Natural killer cell treated with Interleukin-12 subunit alpha and Interleukin-12 subunit beta and Interleukin-15 and Interleukin-18, amount 100 ng/mL, for 72 hours (primary cell): ENCODE measurements around the gene SSX2IP. TPM values are rescaled to one million over a fixed set of nuclear protein-coding genes. Genes with fewer than 3 reads are reported as not detected.
A peak's percentile ranks its signal among the peaks of the same experiment; 100 is the strongest.

Experiments
- ATAC-seq, 2 donors: fragments of 150-1000 bp; cut with Tn5 transposase in 1 of 2; sonication (Bioruptor Pico), chemical (Tn5 transposase) in 1 of 2; 2 replicates each; pipeline ENCODE4 v1.10.0; 2021
- DNase-seq: peaks from one replicate; pipeline ENCODE4 v3.0.0; 2022; ENCODE audit warnings: low spot score
- H3K27ac Mint-ChIP-seq, 2 donors: 1 replicate in 1 of 2; 2 replicates in 1 of 2; pipeline ENCODE4 v1.8.0; 2022; ENCODE audit warnings: mixed read lengths in 2 of 2, mild to moderate bottlenecking in 1 of 2, moderate library complexity in 1 of 2
- H3K27me3 Mint-ChIP-seq, 2 donors: 1 replicate in 1 of 2; 2 replicates in 1 of 2; pipeline ENCODE4 v1.8.0; 2022; ENCODE audit warnings: mixed read lengths in 2 of 2
- H3K36me3 Mint-ChIP-seq: one replicate; pipeline ENCODE4 v1.8.0; 2022; ENCODE audit warnings: mixed read lengths
- H3K4me1 Mint-ChIP-seq, 2 donors: 1 replicate in 1 of 2; 2 replicates in 1 of 2; pipeline ENCODE4 v1.8.0; 2022; ENCODE audit warnings: low read depth in 2 of 2, mixed read lengths in 2 of 2, mild to moderate bottlenecking in 1 of 2
- H3K4me3 Mint-ChIP-seq: one replicate; pipeline ENCODE4 v1.8.0; 2022; ENCODE audit warnings: mixed read lengths
- H3K9me3 Mint-ChIP-seq: 2 replicates; pipeline ENCODE4 v1.8.0; 2022; ENCODE audit warnings: mixed read lengths
- total RNA-seq, 2 donors: library from RNA; stranded (reverse); gene quantifications; one replicate each; pipeline ENCODE4 v1.2.3, GENCODE V29; 2022

SSX2IP gene
- total RNA-seq, 2 donors from 2014 or later, result 6.5 to 10.0 TPM

DNA sequence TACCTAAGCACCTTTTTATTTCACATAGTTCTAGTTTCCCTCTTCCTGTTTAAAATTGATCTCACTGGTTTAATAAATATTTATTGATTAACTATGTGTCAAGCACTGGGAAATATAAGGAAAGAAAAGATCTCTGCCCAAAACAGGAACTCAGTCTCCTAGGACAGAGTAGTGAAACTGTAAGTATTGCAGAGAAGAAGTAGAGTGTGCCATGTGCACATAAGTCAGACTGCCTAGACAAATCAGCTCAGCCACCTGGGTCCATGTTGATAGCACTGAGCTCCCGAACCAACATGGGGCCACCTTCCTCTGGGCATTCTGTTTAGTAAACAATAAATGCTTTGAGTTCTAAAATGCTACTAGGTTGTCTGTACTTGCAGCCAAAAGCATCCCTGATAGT, 9.8 kb upstream of the SSX2IP start:
- peaks cover 8 to 9% of the 10 kb centered on the region in 2 donors for H3K27me3 Mint-ChIP-seq
- DNase-seq (no peak), ATAC-seq (no peak)
- no peaks in the 10 kb centered on the region for H3K36me3 Mint-ChIP-seq
- no peaks in the 10 kb centered on the region for H3K4me1 Mint-ChIP-seq
- no peak overlapping the region for H3K27ac Mint-ChIP-seq
- no peak overlapping the region for H3K4me3 Mint-ChIP-seq
- H3K9me3 Mint-ChIP-seq, result no peaks in the 10 kb centered on the region

DNA sequence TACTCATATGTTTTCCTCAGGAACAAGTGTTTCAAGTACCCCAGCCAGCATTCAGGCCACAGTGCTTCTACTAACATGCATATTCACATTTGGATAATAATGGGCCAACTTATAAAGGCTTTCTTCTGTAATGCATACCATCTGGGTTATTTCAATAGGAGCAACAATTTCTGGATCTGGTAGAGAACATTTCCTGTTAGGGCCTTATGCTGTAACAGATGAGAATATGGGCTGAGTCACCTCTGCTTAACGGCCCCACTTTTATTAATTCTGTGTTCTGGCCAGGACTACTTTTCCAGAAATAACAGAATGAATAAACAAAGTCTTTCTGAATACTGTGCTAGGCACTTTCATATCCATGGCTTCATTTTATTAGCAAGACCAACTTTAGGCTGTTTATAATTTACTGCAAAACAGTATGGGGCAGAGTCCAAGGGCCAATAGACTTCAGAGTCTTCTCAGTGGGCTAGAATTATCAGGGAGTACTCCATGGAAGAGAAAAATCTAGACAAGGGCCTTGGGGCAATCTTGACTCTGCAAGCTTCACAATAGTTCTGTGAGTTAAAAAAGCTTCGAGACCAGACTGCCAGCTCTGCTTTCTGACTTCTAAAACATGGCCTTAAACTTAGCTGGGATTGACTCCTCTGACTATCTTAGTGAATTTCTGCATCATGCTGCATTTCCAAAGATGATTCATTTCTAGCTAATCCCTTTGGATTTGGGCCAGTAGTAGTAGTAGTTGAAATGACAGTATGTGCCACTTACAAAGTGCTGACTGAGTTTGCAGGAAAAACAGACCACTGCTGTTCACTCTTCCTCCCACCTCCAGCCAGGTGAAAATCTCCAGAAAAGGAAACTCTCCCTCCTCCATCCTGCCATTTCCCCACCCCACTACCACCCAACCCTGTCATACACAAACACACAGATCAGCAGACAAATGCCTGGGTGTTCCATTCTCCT, 8.2 kb upstream of the SSX2IP start:
- no peak for DNase-seq
- H3K36me3 Mint-ChIP-seq, result no peaks in the 10 kb centered on the region
- H3K27me3 Mint-ChIP-seq, result peaks cover 8 to 9% of the 10 kb centered on the region in 2 donors
- ATAC-seq, result no peak
- no peak overlapping the region for H3K4me3 Mint-ChIP-seq
- no peak overlapping the region for H3K27ac Mint-ChIP-seq
- H3K9me3 Mint-ChIP-seq, result no peaks in the 10 kb centered on the region
- peaks cover 0 to 5% of the 10 kb centered on the region in 2 donors for H3K4me1 Mint-ChIP-seq

DNA sequence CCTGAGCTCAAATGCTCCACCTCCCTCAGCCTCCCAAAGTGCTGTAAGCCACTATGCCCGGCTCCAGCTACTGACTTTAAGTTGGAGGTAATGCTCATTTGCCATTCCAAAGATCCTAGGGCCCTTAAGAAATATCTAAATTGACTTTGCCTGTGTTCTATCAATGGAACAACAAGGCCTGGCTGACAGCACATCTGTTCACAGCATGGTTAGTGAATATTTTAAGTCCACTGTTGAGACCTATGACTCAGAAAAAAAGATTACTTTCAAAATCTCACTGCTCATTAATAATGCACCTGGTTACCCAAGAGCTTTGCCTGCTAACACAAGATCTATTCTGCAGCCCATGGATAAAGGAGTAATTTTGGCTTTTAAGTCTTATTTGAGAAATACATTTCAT, 3.5 kb upstream of the SSX2IP start:
- peaks cover 29% of the 10 kb centered on the region in 2 donors for H3K4me1 Mint-ChIP-seq
- no peak for DNase-seq
- no peak for ATAC-seq
- H3K27ac Mint-ChIP-seq, result peak overlapping the region; percentile 80 to 88
- H3K4me3 Mint-ChIP-seq, result peak overlapping the region; percentile 19
- H3K36me3 Mint-ChIP-seq, result no peaks in the 10 kb centered on the region
- H3K27me3 Mint-ChIP-seq, result no peaks in the 10 kb centered on the region
- H3K9me3 Mint-ChIP-seq, result no peaks in the 10 kb centered on the region

DNA sequence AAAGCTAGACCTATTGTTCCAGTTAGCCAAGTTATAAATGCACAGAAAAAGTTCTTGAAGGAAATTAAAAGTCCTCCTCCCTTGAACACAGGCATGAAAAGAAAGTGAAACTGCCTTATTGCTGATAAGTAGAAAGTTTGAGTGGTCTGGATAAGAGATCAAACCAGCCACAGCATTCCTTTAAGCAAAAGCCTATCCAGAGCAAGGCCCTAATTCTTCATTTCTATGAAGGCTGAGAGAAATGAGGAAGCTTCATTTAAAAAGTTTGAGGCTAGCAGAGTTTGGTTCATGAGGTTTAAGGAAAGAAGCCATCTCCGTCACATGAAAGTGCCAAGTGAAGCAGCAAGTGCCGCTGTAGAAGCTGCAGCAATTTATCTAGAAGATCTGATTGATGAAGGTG, 2.7 kb upstream of the SSX2IP start:
- no peaks in the 10 kb centered on the region for H3K9me3 Mint-ChIP-seq
- DNase-seq, result no peak
- H3K36me3 Mint-ChIP-seq, result no peaks in the 10 kb centered on the region
- H3K4me1 Mint-ChIP-seq, result peaks cover 35 to 37% of the 10 kb centered on the region in 2 donors
- no peaks in the 10 kb centered on the region for H3K27me3 Mint-ChIP-seq
- peak overlapping the region; percentile 80 to 88 for H3K27ac Mint-ChIP-seq
- H3K4me3 Mint-ChIP-seq, result peak overlapping the region; percentile 83
- no peak for ATAC-seq

DNA sequence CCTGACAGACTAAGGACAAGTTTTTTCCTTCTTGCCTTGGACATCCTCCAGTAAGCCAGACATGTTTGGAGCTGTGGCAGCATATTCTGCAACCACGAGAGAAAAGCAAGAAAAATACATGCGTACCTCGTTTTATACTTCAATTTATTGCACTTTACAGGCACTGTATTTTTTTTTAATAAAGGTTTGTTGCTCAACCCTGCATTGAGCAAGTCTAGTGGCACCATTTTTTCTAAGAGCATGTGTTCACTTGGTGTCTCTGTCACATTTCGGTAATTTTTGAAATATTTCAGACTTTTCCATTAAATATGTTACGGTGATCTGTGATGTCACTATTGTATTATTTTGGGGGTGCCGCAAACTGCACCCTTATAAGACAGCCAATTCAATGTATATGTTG, 2.1 kb upstream of the SSX2IP start:
- Mint-ChIP-seq H3K4me1 (peaks cover 39 to 43% of the 10 kb centered on the region in 2 donors), H3K9me3 (no peaks in the 10 kb centered on the region), H3K27me3 (no peaks in the 10 kb centered on the region), H3K4me3 (peak overlapping the region; percentile 83), H3K27ac (peak overlapping the region; percentile 80 to 88), H3K36me3 (no peaks in the 10 kb centered on the region)
- ATAC-seq (no peak), DNase-seq (no peak)

DNA sequence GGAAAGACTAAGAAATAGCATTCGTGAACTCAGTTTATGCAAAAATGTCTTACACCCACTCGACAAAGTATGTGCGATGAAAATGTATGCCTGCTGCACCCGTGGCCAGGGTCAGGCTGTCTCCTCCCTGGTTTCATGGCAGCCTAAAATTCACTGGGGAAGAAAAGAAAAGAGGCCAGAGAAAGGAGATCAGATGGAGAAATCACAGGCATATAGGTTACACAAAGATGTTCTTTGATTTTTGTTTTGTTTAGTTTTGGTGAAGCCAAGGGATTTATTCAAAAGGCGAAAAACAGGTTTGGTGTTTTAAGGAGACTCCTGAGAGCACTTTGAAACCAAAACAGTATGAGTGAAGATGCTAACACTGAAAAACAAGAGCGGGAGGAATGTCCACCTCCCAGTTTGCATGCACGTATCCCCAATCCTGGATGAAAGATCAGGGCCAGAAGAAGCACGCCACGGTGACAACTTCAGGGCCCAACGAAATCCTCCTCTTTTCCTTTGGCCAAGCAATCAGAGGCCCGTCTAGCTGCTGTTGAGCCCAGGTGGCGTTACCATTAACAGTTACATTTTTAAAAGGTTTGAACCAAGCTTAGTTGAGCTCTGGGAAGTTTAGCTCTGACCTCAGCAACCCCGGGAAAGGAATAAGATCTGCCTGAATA, 992 bp upstream of the SSX2IP start:
- DNase-seq, result no peak

DNA sequence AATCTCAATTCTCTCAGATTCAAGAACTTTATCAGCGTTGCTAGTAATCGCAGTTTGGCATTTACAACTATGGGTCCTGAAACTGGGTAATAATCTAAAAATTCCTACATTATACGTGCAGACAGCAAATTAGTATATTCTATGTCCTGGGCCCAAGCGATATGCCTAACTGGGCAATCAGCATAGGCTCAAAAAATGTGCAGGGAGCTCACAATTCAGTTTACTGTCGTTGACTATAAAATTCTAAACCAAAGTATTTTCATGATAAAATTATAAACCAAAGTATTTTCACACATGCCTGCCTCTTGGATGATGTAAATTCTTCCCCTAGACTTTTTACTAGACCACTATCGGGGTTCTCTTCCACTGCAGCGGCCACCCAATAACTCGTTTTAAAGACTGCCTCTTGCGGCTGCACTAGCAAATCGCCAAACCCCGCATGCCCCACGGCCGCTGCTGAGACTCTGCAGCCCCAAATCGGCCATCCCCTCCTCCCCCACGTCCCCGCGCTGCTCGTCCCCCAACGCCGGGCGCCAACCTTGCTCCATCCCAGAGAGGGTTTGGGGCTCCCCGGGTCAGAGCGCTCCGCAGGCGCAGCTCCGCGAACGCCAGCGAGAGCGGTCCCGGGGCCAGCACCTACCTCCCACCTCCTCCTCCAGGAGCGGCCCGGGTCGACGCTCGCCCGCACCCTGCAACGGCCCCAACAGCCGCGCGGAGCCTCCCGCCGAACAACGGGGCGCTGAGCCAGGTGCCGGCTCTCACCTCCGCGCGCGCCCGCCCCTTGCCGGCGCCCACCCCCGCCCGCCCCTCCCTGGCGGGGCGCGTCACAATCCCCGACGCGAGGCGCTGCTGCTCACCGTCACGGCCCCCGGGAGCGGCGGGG, 506 bp downstream of the SSX2IP start:
- ATAC-seq (no peak), DNase-seq (no peak)
- H3K4me1 Mint-ChIP-seq, result peaks cover 47 to 58% of the 10 kb centered on the region in 2 donors

More for the DNA sequence above, 992 bp upstream of the SSX2IP start:
- Mint-ChIP-seq H3K36me3 (no peaks in the 10 kb centered on the region), H3K4me3 (peak overlapping the region; percentile 99), H3K27me3 (no peaks in the 10 kb centered on the region), H3K9me3 (no peaks in the 10 kb centered on the region), H3K27ac (peak overlapping the region; percentile 97 to 98), H3K4me1 (peaks cover 45 to 54% of the 10 kb centered on the region in 2 donors)
- no peak for ATAC-seq

DNA sequence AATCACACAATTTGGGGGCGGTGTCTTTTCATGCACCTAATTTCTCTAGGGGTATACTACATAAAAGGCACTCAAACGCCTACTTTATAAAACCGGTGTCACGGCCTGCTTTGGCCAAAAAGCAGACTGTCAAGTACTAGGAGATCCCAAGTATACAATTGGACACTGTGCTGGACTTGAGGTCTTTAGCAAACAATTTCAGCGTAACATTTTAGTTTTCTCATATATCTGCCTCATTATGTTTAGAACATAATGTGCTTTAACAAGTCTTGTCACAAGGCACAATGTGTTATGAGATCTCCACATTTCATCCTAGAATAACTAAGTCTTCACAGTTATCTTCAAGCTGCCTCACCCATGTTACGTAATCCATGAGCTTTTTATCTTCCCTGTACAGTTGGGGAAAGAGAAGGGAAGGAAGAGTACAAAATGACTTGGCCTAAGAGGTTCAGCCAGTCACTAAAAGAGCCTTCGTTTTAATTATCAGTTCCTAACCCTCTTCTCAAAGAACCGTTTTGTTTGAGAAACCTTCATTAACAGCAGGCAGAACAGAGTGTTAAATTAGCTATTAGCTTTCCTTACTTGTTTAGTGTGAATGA, 1.7 kb downstream of the SSX2IP start:
- H3K4me3 Mint-ChIP-seq, result peak overlapping the region; percentile 99
- H3K9me3 Mint-ChIP-seq, result no peaks in the 10 kb centered on the region
- peaks cover 43 to 58% of the 10 kb centered on the region in 2 donors for H3K4me1 Mint-ChIP-seq

More for the DNA sequence above, 506 bp downstream of the SSX2IP start:
- Mint-ChIP-seq H3K27ac (peak overlapping the region; percentile 9 to 52), H3K36me3 (no peaks in the 10 kb centered on the region), H3K9me3 (no peaks in the 10 kb centered on the region), H3K4me3 (peak overlapping the region; percentile 99), H3K27me3 (no peaks in the 10 kb centered on the region)

DNA sequence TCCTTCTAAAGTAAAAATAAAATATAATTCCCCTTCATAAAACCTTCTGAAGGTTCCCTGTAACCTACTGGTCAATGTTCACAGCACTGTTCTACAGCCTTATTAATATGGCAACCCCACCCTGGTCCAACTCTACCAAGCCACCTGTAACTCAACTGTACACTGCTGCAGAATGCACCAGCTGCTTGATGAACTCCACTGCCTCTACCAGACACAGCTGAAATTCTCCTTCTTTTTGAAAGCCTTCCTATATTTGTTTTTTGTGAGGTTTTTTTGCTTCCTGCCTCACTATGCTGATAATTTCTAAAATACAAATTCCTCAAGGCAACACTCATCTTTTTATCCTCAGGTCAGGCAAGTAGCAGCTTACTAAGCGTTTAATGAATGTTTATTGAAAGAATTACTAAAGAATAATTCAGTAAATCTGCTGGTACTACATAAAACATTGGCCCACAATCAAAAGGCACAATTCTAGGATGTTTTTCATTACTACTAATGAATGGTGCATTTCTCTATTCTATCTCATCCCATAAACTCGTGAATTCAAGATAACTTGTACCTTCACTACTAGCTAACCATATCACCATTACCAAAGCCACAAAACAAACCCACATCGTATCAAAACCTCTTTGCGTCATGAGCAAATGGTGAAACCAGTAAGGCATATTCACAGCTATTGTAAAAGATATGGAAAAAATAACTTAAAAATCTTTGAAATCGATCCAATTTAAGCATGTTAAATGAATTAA, 2.4 kb downstream of the SSX2IP start:
- Mint-ChIP-seq H3K36me3 (no peaks in the 10 kb centered on the region), H3K4me1 (peaks cover 42 to 54% of the 10 kb centered on the region in 2 donors), H3K27ac (no peak overlapping the region), H3K27me3 (no peaks in the 10 kb centered on the region), H3K9me3 (no peaks in the 10 kb centered on the region), H3K4me3 (peak overlapping the region; percentile 99)
- DNase-seq (no peak), ATAC-seq (no peak)

More for the DNA sequence above, 1.7 kb downstream of the SSX2IP start:
- Mint-ChIP-seq H3K27me3 (no peaks in the 10 kb centered on the region), H3K36me3 (no peaks in the 10 kb centered on the region), H3K27ac (peak overlapping the region; percentile 9 to 52)
- DNase-seq (no peak), ATAC-seq (no peak)

DNA sequence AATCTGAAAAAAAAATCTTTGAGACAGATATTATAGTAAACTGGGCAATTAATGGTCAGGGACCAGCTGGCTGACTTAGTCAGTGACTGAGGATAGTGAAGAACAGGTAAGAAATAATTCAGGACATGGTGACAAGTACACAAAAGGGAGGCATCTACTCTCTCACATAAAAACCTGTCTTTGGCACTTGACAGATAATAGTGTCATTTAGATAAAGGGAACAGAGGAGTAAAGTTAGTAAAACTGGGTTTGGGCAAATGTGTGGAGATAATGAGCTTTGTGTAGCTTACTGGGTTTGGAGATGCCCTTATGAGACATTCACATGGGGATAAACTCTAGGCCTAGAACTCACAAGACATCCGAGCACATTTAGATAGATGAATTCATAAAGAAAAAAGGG, 4.0 kb downstream of the SSX2IP start:
- H3K9me3 Mint-ChIP-seq, result no peaks in the 10 kb centered on the region
- peak overlapping the region in 1 of 2 donors; percentile 52 for H3K27ac Mint-ChIP-seq
- H3K36me3 Mint-ChIP-seq, result no peaks in the 10 kb centered on the region
- peak overlapping the region; percentile 45 for H3K4me3 Mint-ChIP-seq
- no peaks in the 10 kb centered on the region for H3K27me3 Mint-ChIP-seq
- peaks cover 35 to 46% of the 10 kb centered on the region in 2 donors for H3K4me1 Mint-ChIP-seq
- DNase-seq (no peak), ATAC-seq (no peak)

DNA sequence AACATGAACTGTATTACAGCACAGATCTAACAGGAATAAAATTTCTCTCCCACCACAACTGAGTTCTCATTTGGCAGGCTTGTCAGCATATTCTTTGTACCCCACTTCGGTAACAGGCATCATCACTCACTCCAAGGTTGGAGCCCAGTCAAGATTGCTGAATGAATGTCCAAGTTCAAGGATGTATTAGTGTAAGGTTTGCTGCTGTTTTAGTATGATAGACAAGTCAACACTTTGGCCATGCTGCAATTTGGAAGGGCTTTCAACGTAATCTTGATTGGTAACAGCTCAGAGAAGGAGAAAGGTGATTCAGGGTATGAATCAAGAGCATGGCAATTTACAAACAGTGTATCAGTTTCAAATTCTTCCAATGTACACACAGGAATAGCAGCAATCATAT, 6.8 kb downstream of the SSX2IP start:
- H3K27me3 Mint-ChIP-seq, result no peaks in the 10 kb centered on the region
- H3K9me3 Mint-ChIP-seq, result no peaks in the 10 kb centered on the region
- ATAC-seq, result no peak
- peaks cover 26 to 34% of the 10 kb centered on the region in 2 donors for H3K4me1 Mint-ChIP-seq
- no peak for DNase-seq
- no peak overlapping the region for H3K27ac Mint-ChIP-seq
- no peaks in the 10 kb centered on the region for H3K36me3 Mint-ChIP-seq
- no peak overlapping the region for H3K4me3 Mint-ChIP-seq

DNA sequence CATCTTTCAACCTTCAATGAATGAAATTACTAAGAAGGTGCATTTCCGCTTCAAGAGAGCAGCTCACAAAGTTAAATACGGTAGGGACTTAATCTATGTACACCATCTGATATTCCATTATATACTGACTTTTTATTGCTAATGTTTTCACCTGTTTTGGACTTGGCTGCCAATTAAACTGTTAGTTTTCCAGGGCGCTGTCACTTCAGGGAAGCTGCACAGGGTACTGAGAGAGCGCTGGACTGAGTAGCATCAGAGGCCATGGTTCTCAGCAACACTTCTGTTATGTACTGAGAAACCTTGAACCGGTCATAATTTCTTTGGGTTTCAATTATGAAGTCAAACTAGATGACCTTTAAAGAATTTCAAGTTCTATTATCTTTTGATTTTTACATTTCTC, 8.2 kb downstream of the SSX2IP start:
- ATAC-seq (no peak), DNase-seq (no peak)
- Mint-ChIP-seq H3K4me3 (no peak overlapping the region), H3K4me1 (peaks cover 22 to 28% of the 10 kb centered on the region in 2 donors), H3K36me3 (no peaks in the 10 kb centered on the region), H3K9me3 (no peaks in the 10 kb centered on the region), H3K27me3 (no peaks in the 10 kb centered on the region), H3K27ac (no peak overlapping the region)
